ENCODE results near the gene CNOT3.
A peak's percentile ranks its signal among the peaks of the same experiment; 100 is the strongest.
"Not testable (repeated sequence)": the region's sequence is repeated elsewhere in the genome, so short reads cannot be mapped to it uniquely, and the experiment has no call there.

Gene CNOT3

DNA sequence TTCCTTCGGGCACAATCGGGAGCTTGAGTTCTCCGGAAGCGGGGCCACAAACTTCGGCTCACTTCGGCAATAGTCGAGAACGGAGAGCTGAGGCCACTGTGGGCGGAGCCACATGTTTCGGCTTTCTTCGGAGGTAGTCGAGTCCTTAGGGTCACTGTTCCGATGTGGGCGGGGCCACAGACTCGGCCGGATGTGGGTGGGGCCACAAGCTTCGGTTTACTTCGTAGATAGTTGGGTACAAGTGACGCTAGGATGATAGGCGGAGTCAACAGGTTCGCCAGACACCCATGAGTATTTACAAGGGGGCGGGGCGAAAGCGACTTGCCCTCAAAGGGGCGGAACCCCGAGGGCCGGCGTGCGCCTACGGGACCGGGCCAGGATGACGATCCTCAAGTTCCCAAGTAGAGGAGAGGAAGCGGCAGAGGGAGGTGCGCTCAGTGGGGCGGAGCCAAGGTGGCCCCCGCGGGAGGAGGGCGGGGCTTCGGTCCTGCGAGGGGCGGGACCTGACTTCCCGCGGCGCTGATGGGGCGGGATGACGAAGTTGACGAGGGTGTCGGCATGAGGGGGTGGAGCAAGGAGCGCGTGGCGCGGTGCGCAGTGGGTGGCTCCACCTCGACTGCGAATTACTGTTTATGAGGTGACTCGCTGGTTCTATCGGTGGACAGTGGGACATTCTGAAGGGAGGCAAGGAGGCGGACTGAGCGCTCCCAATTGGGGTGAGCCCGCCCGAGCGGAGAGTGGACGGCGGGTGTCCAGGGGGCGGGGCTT, 52.4 kb downstream of the CNOT3 start:
- DNase-seq: peak; percentile 99 to 100 (median 100)

DNA sequence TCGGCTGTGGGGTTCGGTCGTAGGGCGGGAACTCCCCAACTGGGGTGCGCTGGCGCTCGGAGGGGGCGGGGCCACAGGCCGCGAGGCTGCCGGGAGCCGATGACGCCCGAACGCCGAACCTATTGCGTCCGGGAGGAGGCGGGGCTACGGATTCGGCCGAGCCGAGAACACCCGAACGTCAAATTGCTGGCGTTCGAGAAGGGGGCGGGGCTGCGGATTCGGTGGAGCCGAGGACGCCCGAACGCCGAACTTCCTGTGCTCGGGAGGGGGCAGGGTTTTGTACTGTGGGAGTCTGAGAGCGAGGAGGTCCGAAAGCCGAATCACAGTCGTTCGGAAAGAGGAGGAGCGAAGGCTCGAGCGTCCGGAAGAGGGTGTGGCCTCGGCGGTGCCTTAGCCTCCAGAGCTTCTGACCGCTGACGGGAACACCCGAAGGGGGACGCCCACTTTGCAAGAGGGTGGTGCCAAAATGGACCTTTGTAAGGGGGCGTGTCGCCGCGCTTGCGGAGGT, 53.0 kb downstream of the CNOT3 start:
- peak; percentile 95 to 100 (median 100) for DNase-seq

DNA sequence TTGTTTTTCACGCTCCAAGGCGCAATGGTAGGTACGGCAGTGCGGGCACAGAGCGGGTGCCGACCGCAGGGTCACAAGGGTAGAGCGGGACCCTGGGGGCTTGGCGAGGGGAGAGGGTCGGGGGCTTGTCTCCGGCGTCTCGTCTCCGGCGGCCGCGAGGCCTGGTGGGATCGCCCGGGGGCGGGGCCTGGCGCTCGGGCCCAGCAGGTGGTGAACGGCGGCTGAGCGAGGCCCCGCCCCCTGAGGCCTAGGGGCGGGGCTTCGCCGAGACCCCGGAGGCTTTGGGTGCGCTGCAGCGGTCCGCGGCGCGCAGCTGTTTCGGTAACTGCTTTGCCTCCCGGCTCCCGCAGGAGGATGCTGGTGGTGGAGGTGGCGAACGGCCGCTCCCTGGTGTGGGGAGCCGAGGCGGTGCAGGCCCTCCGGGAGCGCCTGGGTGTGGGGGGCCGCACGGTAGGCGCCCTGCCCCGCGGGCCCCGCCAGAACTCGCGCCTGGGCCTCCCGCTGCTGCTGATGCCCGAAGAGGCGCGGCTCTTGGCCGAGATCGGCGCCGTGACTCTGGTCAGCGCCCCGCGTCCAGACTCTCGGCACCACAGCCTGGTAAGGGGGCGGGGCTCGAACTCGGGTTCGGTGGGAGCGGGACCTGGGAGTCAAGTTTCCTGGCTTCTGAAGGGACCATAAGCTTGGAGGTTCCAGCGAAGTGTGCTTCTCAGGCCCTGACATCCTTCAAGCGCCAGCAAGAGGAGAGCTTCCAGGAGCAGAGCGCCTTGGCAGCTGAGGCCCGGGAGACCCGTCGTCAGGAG, 53.6 kb downstream of the CNOT3 start, which contains the start of gene TSEN34:
TSS of gene TSEN34 (plus strand) at position 298 of the 800 bp plus-strand sequence. CDS start at position 355, 57 bp downstream.
- DNase-seq: peak in 53 of 58 donors; percentile 44 to 98 (median 90)

DNA sequence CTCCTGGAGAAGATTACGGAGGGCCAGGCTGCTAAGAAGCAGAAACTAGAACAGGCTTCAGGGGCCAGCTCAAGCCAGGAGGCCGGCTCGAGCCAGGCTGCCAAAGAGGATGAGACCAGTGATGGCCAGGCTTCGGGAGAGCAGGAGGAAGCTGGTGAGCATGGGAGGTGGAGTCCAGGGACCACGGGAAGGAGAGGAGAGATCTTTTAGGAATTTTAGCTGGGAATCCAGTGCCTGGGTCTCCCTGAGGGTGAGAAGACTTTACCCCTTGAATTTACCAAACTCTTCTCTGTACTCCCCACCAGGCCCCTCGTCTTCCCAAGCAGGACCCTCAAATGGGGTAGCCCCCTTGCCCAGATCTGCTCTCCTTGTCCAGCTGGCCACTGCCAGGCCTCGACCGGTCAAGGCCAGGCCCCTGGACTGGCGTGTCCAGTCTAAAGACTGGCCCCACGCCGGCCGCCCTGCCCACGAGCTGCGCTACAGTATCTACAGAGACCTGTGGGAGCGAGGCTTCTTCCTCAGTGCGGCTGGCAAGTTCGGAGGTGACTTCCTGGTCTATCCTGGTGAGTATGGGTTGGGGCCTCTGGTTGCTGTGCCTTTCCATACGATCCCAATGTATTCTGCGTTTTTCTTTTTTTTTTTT, 54.4 kb downstream of the CNOT3 start:
- peak in 1 of 58 donors; percentile 45 for DNase-seq

DNA sequence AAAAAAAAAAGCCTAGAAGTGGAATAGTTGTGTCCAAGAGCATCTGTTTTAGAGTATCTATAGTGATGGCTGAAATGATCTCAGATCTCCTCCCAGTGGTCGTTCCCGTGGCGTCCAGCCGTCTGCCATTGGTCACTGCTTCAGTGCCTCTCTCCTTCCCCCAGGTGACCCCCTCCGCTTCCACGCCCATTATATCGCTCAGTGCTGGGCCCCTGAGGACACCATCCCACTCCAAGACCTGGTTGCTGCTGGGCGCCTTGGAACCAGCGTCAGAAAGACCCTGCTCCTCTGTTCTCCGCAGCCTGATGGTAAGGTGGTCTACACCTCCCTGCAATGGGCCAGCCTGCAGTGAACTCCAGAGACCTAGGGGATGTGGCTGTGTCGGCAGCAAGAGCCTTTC, 55.4 kb downstream of the CNOT3 start:
- DNase-seq: no peak

DNA sequence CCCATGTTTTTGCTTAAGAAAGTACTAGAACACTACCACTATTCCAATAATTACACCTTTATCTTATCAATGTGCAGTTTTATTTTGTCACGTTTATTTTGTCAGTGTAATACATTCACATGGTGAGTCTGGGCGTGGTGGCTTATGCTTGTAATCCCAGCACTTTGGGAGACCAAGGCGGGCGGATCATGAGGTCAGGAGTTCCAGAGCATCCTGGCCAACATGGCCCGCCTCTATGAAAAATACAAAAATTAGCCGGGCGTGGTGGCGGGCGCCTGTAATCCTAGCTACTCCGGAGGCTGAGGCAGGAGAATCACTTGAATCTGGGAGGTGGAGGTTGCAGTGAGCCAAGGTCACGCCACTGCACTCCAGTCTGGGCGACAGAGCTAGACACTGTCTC, 56.9 kb downstream of the CNOT3 start:
- DNase-seq: not testable (repeated sequence)

DNA sequence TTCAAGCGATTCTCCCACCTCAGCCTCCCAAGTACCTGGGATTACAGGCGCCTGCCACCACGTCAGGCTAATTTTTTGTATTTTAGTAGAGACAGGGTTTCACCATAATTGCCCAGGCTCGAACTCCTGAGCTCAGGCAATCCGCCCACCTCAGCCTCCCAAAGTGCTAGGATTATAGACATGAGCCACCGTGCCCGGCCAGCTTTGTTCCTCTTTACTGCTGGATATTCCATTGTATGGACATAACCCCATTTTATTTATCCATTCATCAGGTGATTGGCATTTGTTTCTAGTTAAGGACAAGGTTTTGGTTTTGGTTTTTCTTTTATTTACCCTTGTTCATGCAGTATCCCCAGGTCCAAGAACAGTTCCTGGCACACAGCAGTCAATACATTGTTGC, 59.0 kb downstream of the CNOT3 start:
- DNase-seq: no peak

DNA sequence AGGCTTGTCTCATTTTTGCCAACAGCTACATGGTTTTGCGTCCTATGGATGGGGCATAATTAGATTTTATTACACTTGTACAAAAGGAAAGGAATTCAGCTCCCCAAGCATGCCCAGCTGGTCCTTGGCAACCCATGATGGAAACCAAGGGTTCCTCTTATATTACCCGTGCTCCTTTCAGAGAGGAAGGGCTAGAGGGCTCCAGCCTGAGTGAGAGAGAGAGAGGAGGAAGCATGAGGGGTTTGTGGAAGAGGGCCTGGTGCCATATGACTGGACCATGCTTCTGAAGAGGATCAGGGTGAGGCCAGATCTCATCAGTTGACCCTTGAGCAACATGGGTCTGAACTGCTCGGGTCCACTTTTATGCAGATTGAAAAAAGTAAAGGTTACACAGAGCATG, 59.6 kb downstream of the CNOT3 start:
- DNase-seq: no peak

DNA sequence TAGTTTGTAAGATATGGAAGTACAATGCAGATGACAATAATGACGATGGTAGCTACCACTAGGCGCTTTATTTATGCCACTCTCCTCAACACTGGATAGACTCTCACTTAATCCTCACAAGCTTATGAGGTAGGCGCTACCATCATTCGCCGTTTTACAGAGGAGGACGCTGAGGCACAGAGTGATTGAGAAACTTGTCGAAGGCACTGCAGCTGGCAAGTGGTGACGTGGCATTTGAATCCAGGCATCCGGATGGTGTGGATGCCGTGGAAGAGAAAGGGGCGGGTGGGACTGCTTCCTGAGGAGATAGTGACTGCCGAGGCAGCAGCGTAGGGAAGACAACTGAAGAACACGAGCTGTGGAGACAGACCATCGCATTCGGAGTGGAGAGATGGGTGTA, 61.8 kb downstream of the CNOT3 start:
- no peak for DNase-seq

DNA sequence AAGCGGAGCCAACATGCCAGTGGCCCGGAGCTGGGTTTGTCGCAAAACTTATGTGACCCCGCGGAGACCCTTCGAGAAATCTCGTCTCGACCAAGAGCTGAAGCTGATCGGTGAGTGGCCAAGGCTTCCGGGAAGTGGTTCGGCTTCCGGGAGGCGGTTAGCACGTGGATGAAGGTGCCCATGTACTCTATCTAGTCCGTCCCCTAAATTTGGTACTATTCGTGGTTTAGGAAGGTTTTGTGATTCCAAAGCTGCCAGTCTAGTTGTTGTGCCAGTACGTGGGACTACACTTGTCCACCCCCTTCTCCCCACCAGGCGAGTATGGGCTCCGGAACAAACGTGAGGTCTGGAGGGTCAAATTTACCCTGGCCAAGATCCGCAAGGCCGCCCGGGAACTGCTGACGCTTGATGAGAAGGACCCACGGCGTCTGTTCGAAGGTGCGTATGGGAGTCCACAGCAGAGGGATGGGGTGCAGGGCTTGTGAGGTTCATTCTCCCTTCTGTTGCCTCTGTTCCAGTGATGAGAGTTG, 63.7 kb downstream of the CNOT3 start:
- no peak for DNase-seq

DNA sequence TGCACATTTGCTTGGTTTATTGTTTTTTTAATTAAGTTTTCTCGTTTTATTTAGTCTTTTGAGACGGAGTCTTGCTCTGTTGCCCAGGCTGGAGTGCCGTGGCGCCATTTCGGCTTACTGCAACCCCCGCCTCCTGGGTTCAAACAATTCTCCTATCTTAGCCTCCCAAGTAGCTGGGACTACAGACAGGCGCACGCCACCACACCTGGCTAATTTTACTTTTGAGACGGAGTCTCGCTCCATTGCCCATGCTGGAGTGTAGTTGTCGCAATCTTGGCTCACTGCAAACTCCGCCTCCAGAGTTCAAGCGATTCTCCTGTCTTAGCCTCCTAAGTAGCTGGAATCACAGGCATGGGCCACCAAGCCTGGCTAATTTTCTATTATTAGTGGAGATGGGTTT, 64.4 kb downstream of the CNOT3 start:
- no peak for DNase-seq

DNA sequence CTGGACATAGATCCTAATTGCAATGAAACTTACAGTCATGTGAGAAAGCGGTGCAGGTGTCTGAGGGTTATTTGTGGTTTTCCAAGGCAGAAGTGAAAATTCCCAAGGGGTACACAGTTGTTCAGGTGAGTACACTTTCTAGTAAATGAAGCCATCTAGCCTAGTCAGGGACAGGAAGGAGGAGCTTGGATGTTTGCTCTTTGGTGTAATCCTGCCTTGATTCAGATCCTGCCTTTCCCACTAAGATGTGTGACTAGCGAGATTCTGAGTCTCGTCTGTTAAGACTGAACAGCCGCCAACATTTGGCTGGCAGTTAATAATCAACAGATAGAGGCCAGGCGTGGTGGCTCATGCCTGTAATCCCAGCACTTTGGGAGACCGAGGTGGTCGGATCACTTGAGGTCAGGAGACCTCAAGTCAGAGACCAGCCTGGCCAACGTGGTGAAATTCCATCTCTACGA, 65.6 kb downstream of the CNOT3 start:
- no peak for DNase-seq

DNA sequence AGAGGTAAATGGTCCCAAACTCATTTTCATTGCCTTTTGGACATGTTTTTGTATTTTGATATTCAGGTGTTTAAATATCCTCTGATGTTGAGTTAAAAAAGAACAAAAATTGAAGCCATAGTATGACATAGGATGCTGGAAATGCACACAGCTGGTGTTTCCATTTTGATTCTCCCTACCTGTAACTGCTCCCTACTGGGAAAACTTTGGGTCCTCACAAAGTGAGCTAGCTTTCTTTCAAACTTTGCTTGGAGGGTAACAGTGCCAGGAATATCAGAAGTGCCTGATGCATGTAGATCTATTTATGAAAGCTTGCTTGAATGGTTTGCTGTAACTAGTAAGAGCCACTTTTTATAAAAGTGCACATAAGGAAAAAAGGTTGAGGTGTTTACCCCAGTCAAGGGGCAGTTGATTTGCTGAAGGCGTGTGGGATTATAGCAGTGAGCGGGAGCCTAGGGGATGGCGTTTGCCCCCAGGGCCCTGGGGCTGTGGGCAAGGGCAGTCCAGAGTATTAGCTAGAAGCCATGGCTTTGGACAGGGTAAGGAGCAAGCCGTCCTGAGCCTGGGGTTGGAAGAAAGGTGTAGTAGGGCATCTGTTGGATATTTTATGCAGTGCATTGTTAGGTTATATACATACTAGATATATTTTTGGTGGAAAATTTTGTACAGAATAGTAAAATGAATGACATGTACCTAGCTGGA, 67.4 kb downstream of the CNOT3 start:
- no peak for DNase-seq

All from anterior cingulate cortex (tissue), 58 donors.